AG04450 (cell line): ENCODE data around the gene KRT76. TPM values are rescaled to one million over a fixed set of nuclear protein-coding genes. Genes with fewer than 3 reads are reported as not detected.

Source experiments
- CTCF ChIA-PET: fragments of 300-600, 350-600 bp; formaldehyde crosslinking; extraction: SDS; loops from one replicate; lab custom pipeline; 2022; ENCODE audit warnings: antibody characterized with exemption, inconsistent platforms; lab: Charles Lee
- POLR2A ChIA-PET: fragments of 350-600 bp; formaldehyde crosslinking; extraction: SDS; loops from one replicate; lab custom pipeline; 2021; ENCODE audit warnings: antibody characterized with exemption, inconsistent platforms; lab: Yijun Ruan, JAX
- DNase-seq: peaks from one replicate; pipeline ENCODE4 v3.0.0-alpha.2; 2011; ENCODE audit warnings: low read depth, low spot score
- H3K27ac ChIP-seq: one replicate; pipeline ENCODE4 v1.5.1; 2012; ENCODE audit warnings: low read depth, low read length, control low read depth
- H3K27me3 ChIP-seq: one replicate; pipeline ENCODE4 v1.6.0; 2012; ENCODE audit warnings: low read length; ENCODE audit not compliant: control insufficient read depth, insufficient read depth
- H3K4me3 ChIP-seq: 2 replicates; pipeline ENCODE4 v1.5.1; 2011; ENCODE audit warnings: mild to moderate bottlenecking, low read depth, low read length, control low read depth
- H3K9me3 ChIP-seq: 2 replicates; pipeline ENCODE4 v1.5.1; 2012; ENCODE audit warnings: low read length; ENCODE audit not compliant: control insufficient read depth, insufficient read depth
- polyA plus RNA-seq: library from polyadenylated mRNA; depleted of rRNA; stranded (reverse); fragments of >200 nt; gene quantifications from 2 replicates; pipeline ENCODE4 v1.2.3, GENCODE V29; 2011
- TF ChIP-seq, protein P1 (sequence below): IDR thresholded peaks from 2 replicates; pipeline ENCODE4 v1.5.1; 2011; ENCODE audit warnings: low read depth, low read length, control low read depth, inconsistent platforms

KRT76 gene
- polyA plus RNA-seq, 1 experiment = not detected

DNA sequence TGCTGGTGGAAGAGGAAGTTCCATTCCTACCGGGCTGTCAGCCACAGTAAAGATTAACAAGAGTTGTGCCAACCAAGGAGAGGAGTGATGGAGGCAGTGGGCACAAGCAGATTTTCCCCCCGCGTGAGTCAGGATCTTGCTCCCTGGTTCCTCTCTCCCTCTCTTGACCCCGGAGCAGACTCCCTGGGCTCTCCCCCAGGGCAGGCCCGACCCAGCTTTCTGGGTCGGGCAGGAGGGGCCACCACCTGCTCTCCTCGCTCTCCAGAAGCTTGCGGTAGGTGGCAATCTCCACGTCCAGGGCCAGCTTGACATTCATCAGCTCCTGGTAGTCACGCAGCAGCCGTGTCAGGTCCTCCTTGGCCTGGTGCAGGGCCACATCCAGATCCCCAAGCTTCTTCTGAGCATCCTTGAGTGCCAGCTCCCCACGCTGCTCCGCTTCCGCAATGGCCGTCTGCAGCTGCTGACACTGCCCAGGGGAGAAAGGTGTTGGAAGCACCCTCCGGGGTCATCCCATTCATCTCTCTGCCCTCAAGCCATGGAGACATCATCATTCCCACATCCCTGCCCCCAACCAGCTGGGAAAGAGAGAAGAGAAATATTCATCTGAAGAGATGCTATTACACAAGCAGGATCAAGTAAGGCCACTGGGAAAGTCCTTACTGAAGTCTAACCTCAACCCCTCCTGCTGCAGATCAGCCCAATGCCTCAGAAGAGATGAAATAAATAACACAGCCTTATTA lies 45.8 kb upstream of the KRT76 start:
- peaks cover 18% of the 10 kb centered on the region for H3K27me3 ChIP-seq
- no peaks in the 10 kb centered on the region for H3K9me3 ChIP-seq
- no peak overlapping the region for H3K27ac ChIP-seq
- no peak for DNase-seq
- TF ChIP-seq, protein P1, sequence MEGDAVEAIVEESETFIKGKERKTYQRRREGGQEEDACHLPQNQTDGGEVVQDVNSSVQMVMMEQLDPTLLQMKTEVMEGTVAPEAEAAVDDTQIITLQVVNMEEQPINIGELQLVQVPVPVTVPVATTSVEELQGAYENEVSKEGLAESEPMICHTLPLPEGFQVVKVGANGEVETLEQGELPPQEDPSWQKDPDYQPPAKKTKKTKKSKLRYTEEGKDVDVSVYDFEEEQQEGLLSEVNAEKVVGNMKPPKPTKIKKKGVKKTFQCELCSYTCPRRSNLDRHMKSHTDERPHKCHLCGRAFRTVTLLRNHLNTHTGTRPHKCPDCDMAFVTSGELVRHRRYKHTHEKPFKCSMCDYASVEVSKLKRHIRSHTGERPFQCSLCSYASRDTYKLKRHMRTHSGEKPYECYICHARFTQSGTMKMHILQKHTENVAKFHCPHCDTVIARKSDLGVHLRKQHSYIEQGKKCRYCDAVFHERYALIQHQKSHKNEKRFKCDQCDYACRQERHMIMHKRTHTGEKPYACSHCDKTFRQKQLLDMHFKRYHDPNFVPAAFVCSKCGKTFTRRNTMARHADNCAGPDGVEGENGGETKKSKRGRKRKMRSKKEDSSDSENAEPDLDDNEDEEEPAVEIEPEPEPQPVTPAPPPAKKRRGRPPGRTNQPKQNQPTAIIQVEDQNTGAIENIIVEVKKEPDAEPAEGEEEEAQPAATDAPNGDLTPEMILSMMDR = no peak
- no peak overlapping the region for H3K4me3 ChIP-seq
- ChIA-PET POLR2A (no interaction called here), CTCF (no interaction called here)

DNA sequence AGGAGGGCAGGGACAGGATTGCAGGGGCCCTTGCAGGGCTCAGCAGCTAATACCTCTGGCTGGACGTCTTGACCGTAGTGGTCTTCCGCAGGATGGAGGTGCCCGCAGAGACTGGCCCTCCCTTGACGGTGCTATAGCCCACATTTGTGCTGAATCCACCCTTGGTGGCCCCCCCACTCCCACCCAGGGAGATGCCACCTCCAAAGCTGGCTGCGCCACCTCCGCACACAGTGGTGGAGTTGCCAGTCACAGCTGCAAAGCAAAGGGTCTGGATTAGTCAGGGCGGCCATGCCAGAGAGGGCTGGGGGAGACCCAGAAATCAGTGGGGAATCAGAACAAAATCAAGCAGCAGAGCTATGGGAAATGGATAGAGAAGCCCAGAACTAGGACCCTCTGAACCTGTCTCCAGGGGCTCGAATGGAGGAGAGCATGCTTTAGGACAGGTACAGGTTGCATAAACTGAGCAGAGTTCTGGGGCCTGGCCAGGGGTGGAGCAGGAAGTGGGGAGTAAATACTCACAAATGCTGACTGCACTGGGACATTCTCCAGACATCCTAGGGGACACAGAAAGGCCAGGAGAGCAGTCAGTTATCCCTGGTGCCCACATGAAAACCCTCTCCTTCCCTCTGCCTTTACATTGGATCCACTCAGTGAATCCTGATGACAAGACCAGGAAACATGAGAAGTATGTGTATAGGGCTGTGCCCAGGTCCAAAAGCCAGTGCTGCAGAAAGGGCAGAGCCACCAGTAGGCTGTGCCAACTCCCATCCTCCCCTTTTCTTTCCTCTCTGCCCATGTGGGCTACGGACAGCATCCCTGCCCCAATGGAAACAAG lies 44.9 kb upstream of the KRT76 start:
- Histone ChIP-seq H3K27ac (no peak overlapping the region), H3K27me3 (peaks cover 18% of the 10 kb centered on the region), H3K4me3 (no peak overlapping the region), H3K9me3 (no peaks in the 10 kb centered on the region)
- POLR2A ChIA-PET = no interaction called here
- no peak for DNase-seq
- CTCF ChIA-PET = no interaction called here
- TF ChIP-seq, protein P1 = no peak

DNA sequence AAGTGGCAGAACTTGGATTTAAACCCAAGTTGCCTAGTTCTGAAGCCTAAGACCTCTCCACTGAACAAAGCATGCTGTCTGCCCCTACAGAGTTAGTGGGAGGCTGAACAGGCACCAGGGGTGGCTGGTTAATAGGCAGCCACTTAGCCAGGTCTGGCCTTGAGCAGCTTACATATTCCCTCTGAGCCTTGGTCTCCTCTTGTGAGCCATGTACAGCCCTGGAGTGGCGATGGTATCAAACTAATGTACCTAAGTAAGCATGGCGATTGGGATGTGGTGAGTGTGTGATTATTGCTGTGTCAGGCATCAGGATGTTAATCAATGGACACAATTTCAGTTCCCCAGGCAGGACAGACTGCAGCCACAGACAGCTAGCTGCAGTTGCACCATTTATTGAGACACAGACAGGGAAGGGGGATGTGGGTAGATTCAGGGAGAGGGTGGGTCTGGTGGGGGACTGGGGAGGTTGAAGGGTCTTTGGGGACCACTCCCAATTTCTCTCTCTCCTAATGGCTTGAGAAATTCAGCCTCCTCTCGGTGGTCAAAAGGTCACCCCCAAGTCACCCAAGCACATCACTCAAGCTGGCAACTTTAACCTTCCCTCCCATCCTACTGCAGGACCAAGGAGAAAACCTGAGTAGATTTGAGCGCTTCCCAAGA lies 44.1 kb upstream of the KRT76 start:
- DNase-seq = no peak
- no peak overlapping the region for H3K27ac ChIP-seq
- TF ChIP-seq, protein P1 = no peak
- no peaks in the 10 kb centered on the region for H3K9me3 ChIP-seq
- CTCF ChIA-PET = no interaction called here
- H3K4me3 ChIP-seq = no peak overlapping the region
- POLR2A ChIA-PET = no interaction called here
- H3K27me3 ChIP-seq = peaks cover 18% of the 10 kb centered on the region

DNA sequence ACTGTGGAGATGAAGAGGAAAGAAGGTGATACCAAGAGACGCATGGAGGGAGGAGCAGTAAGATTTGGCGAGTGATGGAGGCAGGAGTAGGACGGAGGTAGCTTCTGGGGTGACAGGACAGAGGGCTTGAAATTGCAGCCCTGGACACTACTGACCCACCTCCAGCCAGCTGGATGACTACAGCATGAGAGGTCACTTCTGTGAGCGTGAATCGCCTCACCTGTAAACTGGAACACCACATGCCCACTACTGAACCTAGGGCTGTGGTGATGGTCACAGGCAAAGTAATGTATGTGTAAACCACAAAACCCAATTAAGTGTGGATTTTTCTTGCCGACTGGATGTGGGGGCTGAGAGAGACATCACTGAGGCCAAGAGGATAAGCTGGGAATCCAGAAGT lies 43.4 kb upstream of the KRT76 start:
- ChIA-PET CTCF (interaction anchor here (0.9 to 1.4 kb wide), 2 partner anchors 8 to 59 kb away, joined by 3 to 4 read pairs; no protein-coding TSS in a partner anchor), POLR2A (no interaction called here)
- H3K27me3 ChIP-seq = peaks cover 18% of the 10 kb centered on the region
- no peak overlapping the region for H3K4me3 ChIP-seq
- H3K27ac ChIP-seq = no peak overlapping the region
- TF ChIP-seq, protein P1 = no peak
- no peak for DNase-seq
- H3K9me3 ChIP-seq = no peaks in the 10 kb centered on the region
